GM19035 (cell line): ENCODE measurements around the gene SERINC4.
A peak's percentile ranks its signal among the peaks of the same experiment; 100 is the strongest.

ENCODE experiments used
- ATAC-seq: cut with Tn5 transposase; IDR thresholded peaks from one replicate; pipeline ENCODE4 v1.9.1; 2021; ENCODE audit not compliant: unreplicated experiment

The SERINC4 gene

DNA sequence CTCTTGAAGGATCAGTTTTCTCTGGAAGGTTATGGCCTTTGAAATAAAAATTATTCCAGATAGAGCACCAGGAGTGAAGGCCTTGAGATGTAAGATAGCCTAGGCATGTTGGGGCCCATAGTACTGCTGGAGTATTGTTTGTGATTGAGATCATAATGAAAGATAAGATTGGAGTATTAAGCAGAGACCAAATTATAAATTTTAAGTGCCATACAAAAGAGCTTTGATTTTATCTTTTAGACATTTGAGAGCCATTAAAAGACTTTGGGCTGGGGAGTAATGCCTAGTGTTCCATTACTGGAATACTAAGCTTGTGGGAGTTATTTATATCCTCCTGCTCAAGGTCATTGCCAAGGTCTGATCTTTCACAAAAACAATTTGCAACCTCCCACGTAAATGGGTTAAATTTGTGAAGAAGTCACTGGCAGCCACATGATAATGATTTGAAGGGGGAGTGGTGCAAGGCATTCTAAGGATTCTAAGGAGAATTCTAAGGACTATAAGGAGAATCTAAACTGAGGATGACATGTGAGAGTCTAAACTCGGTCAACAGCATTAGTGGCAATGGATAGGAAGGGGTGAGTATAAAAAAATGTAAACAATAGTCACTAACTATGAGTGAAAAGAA lies 36.1 kb downstream of the SERINC4 start:
- no peak for ATAC-seq

DNA sequence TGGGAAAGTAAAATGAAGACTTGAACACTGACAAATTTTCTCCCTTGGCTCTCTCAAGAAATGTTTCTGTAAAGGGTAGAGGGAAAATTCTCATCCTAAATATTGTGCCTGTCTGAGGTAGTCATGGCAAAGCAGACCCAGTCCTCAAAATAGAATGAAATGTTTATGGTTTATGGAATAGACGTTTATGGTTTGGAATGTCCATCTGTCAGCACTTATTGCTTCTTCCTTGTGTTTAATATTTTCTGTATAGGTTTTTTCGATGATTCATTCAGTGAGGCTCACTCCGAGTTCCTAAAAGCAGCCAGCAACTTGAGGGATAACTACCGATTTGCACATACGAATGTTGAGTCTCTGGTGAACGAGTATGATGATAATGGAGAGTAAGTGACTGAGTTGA lies 37.2 kb downstream of the SERINC4 start:
- ATAC-seq, result no peak

DNA sequence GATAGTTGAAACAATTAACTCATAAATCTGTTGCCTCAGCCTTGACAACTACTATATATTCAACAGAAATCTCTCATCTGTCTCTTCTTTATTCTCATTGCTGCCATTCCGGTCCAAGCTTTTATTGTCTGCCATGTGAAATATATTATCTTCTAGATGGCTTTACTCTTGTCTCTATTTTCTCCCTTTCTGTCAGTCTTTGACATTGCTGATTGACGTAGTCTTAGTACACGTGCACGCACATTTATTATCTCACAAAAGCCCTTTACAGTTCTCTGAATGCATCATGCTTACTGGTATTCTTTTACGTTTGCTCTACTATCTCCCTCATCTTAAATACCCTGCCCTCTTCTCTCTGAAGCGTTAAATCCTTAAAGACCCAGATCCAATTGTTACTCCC lies 48.1 kb downstream of the SERINC4 start:
- ATAC-seq, result no peak

DNA sequence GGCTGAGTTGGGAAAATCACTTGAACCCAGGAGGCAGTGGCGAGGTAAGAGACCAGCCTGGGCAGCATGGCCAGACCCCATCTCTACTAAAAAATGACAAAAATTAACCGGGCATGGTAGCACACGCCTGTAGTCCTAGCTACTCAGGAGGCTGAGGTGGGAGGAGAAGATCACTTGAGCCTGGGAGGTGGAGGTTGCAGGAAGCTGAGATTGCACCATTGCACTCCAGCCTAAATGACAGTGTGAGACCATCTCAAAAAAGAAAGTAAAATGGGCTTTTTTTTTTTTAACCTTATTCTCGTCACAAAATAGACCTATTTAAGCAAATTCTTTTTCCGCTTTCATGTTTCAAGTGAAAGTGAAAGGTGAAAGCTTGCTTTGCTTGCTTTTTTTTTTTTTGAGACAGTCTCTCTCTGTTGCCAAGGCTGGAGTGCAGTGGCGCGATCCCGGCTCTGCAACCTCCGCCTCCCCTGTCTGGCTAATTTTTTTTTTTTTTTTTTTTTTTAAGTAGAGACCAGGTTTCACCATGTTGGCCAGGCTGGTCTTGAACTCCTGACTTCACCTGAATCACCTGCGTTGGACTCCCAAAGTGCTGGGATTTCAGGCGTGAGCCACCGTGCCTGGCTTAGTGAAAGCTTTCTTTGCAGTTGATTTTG lies 50.2 kb downstream of the SERINC4 start:
- ATAC-seq, result peak; percentile 38

DNA sequence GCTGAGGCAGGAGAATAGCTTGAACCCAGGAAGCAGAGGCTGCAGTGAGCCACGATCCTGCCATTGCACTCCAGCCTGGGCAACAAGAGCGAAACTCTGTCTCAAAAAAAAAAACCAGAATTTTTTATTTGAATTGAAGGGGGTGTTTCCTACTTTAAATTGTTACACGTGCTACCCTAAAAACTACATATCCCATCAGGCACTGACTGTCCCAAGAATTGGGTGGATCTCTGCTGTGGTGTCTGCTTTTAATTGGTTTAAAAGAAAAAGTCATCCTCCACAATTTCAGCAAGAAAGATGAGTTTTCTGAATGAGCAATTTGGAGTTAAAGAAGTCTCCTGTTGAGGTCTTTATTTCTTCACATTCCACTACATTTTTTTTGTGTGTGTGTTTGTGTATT lies 51.6 kb downstream of the SERINC4 start:
- ATAC-seq, result no peak

DNA sequence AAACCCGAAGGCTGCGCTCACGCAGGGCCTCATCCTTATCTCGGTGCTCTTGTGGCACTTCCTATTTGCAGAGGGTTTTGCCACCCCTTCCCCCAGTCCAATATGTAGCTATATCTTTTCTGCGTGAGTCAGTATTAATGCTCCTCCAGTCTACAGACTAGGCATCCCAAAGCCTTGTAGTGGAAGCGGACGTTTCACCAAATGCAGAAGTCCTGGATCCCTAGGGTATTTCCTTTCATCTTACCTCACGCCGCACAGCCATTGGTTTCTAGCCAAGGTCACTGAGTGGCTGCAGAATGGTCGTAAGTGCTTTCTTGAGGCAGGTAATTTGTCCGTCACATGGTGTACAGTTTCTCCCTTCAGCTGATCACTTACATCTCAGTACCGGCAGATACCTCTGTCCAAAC lies 53.1 kb downstream of the SERINC4 start:
- ATAC-seq, result peak; percentile 18

DNA sequence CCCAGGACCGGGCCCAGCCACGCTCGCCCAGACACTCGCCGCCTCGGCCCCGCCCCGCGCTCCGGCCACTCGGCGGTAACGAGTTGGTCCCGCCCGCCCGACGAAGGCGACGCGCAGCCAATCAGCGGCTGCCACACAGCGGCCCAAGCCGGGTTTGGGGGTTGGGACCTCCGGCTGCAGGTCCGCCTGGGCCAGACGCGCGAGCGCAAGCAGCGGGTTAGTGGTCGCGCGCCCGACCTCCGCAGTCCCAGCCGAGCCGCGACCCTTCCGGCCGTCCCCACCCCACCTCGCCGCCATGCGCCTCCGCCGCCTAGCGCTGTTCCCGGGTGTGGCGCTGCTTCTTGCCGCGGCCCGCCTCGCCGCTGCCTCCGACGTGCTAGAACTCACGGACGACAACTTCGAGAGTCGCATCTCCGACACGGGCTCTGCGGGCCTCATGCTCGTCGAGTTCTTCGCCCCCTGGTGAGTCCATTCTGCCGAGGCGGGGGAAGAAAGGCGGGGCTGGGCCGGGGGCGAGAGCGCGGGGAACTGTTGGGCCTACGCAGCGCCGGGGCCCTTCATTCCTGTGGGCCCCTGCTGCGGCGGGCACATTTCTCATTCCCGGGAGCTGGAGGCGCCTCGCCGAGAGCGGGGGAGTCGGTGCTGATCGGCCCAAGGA lies 53.6 kb downstream of the SERINC4 start, which contains the start of gene PDIA3:
Gene PDIA3 (plus strand): TSS at position 194 of the 658 bp plus-strand sequence. CDS start 102 bp downstream, at position 296.
- ATAC-seq, result peak; percentile 72
